ENCODE measurements around the gene EXOC6B.

GRCh38 chr2:72126186-72127100 lies 699.4 kb downstream of the EXOC6B start:
- TF ChIP-seq, protein P1, sequence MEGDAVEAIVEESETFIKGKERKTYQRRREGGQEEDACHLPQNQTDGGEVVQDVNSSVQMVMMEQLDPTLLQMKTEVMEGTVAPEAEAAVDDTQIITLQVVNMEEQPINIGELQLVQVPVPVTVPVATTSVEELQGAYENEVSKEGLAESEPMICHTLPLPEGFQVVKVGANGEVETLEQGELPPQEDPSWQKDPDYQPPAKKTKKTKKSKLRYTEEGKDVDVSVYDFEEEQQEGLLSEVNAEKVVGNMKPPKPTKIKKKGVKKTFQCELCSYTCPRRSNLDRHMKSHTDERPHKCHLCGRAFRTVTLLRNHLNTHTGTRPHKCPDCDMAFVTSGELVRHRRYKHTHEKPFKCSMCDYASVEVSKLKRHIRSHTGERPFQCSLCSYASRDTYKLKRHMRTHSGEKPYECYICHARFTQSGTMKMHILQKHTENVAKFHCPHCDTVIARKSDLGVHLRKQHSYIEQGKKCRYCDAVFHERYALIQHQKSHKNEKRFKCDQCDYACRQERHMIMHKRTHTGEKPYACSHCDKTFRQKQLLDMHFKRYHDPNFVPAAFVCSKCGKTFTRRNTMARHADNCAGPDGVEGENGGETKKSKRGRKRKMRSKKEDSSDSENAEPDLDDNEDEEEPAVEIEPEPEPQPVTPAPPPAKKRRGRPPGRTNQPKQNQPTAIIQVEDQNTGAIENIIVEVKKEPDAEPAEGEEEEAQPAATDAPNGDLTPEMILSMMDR (IDR thresholded peaks at IDR 0.05) = no peak
- no peak for TF ChIP-seq POLR2A (IDR thresholded peaks at IDR 0.05)
